Caco-2 (cell line): ENCODE results near the gene TPM4. TPM values are rescaled to one million over a fixed set of nuclear protein-coding genes. Genes with fewer than 3 reads are reported as not detected.

Source experiments
- BruUV-seq: library from RNA; stranded (reverse); fragments of 400-500 nt; replicated peaks from 2 replicates; lab custom pipeline; 2021; lab: Mats Ljungman, UMichigan
- CTCF ChIA-PET: fragments of 300-600 bp; sonication (Branson Sonifier 250); formaldehyde crosslinking; loops from one replicate; lab custom pipeline; 2022; ENCODE audit warnings: antibody characterized with exemption; lab: Charles Lee
- POLR2A ChIA-PET: fragments of 300-600 bp; sonication (Branson Sonifier 250); formaldehyde crosslinking; loops from one replicate; lab custom pipeline; 2022; ENCODE audit warnings: antibody characterized with exemption; lab: Charles Lee
- DNase-seq, 2 experiments: peaks; one replicate each; pipeline versions ENCODE4 v3.0.0 to v3.0.0-alpha.2; 2020 to 2022
- H3K27me3 ChIP-seq: replicated peaks from 2 replicates; pipeline ENCODE4 v1.6.0; 2011; ENCODE audit warnings: low read length; ENCODE audit not compliant: control insufficient read depth, insufficient read depth
- H3K36me3 ChIP-seq: 2 replicates; pipeline ENCODE4 v1.5.1; 2011; ENCODE audit warnings: low read length; ENCODE audit not compliant: control insufficient read depth, insufficient read depth
- H3K4me1 ChIP-seq: fragments of 250-450 bp; sonication (Bioruptor Pico); 2 replicates; pipeline ENCODE4 v1.5.1; 2020; ENCODE audit warnings: mild to moderate bottlenecking
- H3K4me3 ChIP-seq: 2 replicates; pipeline ENCODE4 v1.5.1; 2011; ENCODE audit warnings: low read depth, mild to moderate bottlenecking, control low read depth, low read length
- H3K9me3 ChIP-seq: fragments of 250-450 bp; sonication (Bioruptor Pico); 2 replicates; pipeline ENCODE4 v1.5.1; 2020; ENCODE audit warnings: mild to moderate bottlenecking, moderate library complexity
- H3K27ac Mint-ChIP-seq: one replicate; pipeline ENCODE4 v1.8.0; 2022; ENCODE audit warnings: mixed read lengths; ENCODE audit not compliant: unreplicated experiment
- H3K27me3 Mint-ChIP-seq: one replicate; pipeline ENCODE4 v1.8.0; 2022; ENCODE audit warnings: mixed read lengths; ENCODE audit not compliant: insufficient read depth, unreplicated experiment
- H3K36me3 Mint-ChIP-seq: one replicate; pipeline ENCODE4 v1.8.0; 2022; ENCODE audit warnings: mild to moderate bottlenecking, mixed read lengths; ENCODE audit not compliant: insufficient read depth, unreplicated experiment
- H3K4me1 Mint-ChIP-seq: one replicate; pipeline ENCODE4 v1.8.0; 2022; ENCODE audit warnings: low read depth, mixed read lengths; ENCODE audit not compliant: unreplicated experiment
- H3K4me3 Mint-ChIP-seq: one replicate; pipeline ENCODE4 v1.8.0; 2022; ENCODE audit warnings: mild to moderate bottlenecking, moderate library complexity, mixed read lengths; ENCODE audit not compliant: unreplicated experiment
- H3K9me3 Mint-ChIP-seq: one replicate; pipeline ENCODE4 v1.8.0; 2022; ENCODE audit warnings: mixed read lengths; ENCODE audit not compliant: unreplicated experiment
- CTCF ChIP-seq, 2 experiments: fragments of 200-600 bp in 1 of 2; IDR thresholded peaks; 1 replicate in 1 of 2; 2 replicates in 1 of 2; pipeline versions ENCODE4 v1.5.1 to v1.8.0; 2011 to 2022; ENCODE audit warnings: antibody characterized with exemption in 1 of 2, control low read depth in 1 of 2, inconsistent platforms in 1 of 2, low read depth in 1 of 2, low read length in 1 of 2, mild to moderate bottlenecking in 1 of 2, moderate library complexity in 1 of 2; ENCODE audit not compliant: insufficient read depth in 1 of 2, severe bottlenecking in 1 of 2, unreplicated experiment in 1 of 2
- intact Hi-C: fragments of 100-400 bp; cut with micrococcal nuclease; formaldehyde crosslinking; loops from one replicate; pipeline ENCODE4 v1.10.0; 2022; ENCODE audit not compliant: unreplicated experiment
- total RNA-seq: library from RNA; stranded (reverse); gene quantifications from 2 replicates; pipeline ENCODE4 v1.2.3, GENCODE V29; 2022

Gene TPM4
- total RNA-seq, 1 experiment from 2014 or later, result 368 TPM

GRCh38 chr19:16111909-16112752 is 35.8 kb downstream of the TPM4 start:
- Histone ChIP-seq H3K36me3 (no peaks in the 10 kb centered on the region), H3K4me1 (peaks cover 25% of the 10 kb centered on the region), H3K4me3 (peak overlapping the region; percentile 72), H3K9me3 (no peaks in the 10 kb centered on the region), H3K27me3 (no peaks in the 10 kb centered on the region)
- H3K36me3 Mint-ChIP-seq, result peaks cover 42% of the 10 kb centered on the region
- intact Hi-C loops, result loop anchor here (1.0 to 2.0 kb wide), 6 partner anchors 14 to 71 kb away; partner anchors contain the start of gene TPM4
- H3K4me3 Mint-ChIP-seq, result peak overlapping the region; percentile 96
- no peak for TF ChIP-seq CTCF (IDR thresholded peaks at IDR 0.05; ENCODE audit: insufficient read depth in 1 of 2, low read depth in 1 of 2, low read length in 1 of 2, severe bottlenecking in 1 of 2, unreplicated experiment in 1 of 2)
- H3K27me3 Mint-ChIP-seq, result no peaks in the 10 kb centered on the region
- BruUV-seq, result TSS peak; percentile 78
- H3K27ac Mint-ChIP-seq, result peak overlapping the region; percentile 95
- no peaks in the 10 kb centered on the region for H3K9me3 Mint-ChIP-seq
- peaks cover 17% of the 10 kb centered on the region for H3K4me1 Mint-ChIP-seq
- ChIA-PET CTCF (interaction anchor here (0.5 to 2.0 kb wide), 5 partner anchors 34 to 73 kb away, joined by 3 to 12 read pairs (median 6); partner anchors contain the start of genes FAM32A and TPM4), POLR2A (interaction anchor here (1.2 kb wide), 1 partner anchor 36 kb away, joined by 6 read pairs; the partner anchor contains the start of gene TPM4)
- DNase-seq, result no peak

GRCh38 chr19:16112778-16113177 is 36.5 kb downstream of the TPM4 start:
- peaks cover 25% of the 10 kb centered on the region for H3K4me1 ChIP-seq
- H3K27me3 ChIP-seq, result no peaks in the 10 kb centered on the region
- Mint-ChIP-seq H3K36me3 (peaks cover 48% of the 10 kb centered on the region), H3K9me3 (no peaks in the 10 kb centered on the region), H3K4me1 (peaks cover 12% of the 10 kb centered on the region), H3K4me3 (peak overlapping the region; percentile 96), H3K27ac (peak overlapping the region; percentile 95), H3K27me3 (no peaks in the 10 kb centered on the region)
- no peak for DNase-seq
- no peaks in the 10 kb centered on the region for H3K36me3 ChIP-seq
- BruUV-seq, result no TSS peak
- intact Hi-C loops, result no loop called here
- no peak for TF ChIP-seq CTCF (IDR thresholded peaks at IDR 0.05; ENCODE audit: insufficient read depth in 1 of 2, low read depth in 1 of 2, low read length in 1 of 2, severe bottlenecking in 1 of 2, unreplicated experiment in 1 of 2)
- ChIA-PET CTCF (interaction anchor here (0.7 kb wide), 1 partner anchor 71 kb away, joined by 3 read pairs; no protein-coding TSS in a partner anchor), POLR2A (interaction anchor here (0.6 kb wide), 1 partner anchor 50 kb away, joined by 3 read pairs; no protein-coding TSS in a partner anchor)
- no peaks in the 10 kb centered on the region for H3K9me3 ChIP-seq
- peak overlapping the region; percentile 72 for H3K4me3 ChIP-seq

- Mint-ChIP-seq H3K36me3 (peaks cover 58% of the 10 kb centered on the region), H3K4me3 (peak overlapping the region; percentile 24), H3K27ac (no peak overlapping the region), H3K9me3 (no peaks in the 10 kb centered on the region), H3K4me1 (peaks cover 12% of the 10 kb centered on the region), H3K27me3 (no peaks in the 10 kb centered on the region)
- DNase-seq, result no peak
- Histone ChIP-seq H3K27me3 (no peaks in the 10 kb centered on the region), H3K4me1 (peaks cover 25% of the 10 kb centered on the region), H3K9me3 (no peaks in the 10 kb centered on the region), H3K36me3 (peaks cover 3% of the 10 kb centered on the region), H3K4me3 (no peak overlapping the region)
- no peak for TF ChIP-seq CTCF (IDR thresholded peaks at IDR 0.05; ENCODE audit: insufficient read depth in 1 of 2, low read depth in 1 of 2, low read length in 1 of 2, severe bottlenecking in 1 of 2, unreplicated experiment in 1 of 2)
- ChIA-PET CTCF (no interaction called here), POLR2A (no interaction called here)
- no TSS peak for BruUV-seq
- intact Hi-C loops, result no loop called here
These were observed 37.4 kb downstream of the TPM4 start for GRCh38 chr19:16113727-16114126.
